Gastrocnemius medialis (tissue), 4 donors: ENCODE measurements around the gene COBL.

ENCODE experiments used
- CTCF ChIP-seq, 5 experiments: fragments of 450-650 bp in 3 of 5; fragments of 200-600 bp in 2 of 5; sonication (generic) in 2 of 5; IDR thresholded peaks in 4 of 5; conservative IDR thresholded peaks in 1 of 5; 1 replicate in 4 of 5; 2 replicates in 1 of 5; pipeline ENCODE4 v1.5.1; 2016 to 2019; ENCODE audit warnings: antibody characterized with exemption in 5 of 5, mild to moderate bottlenecking in 3 of 5, moderate library complexity in 3 of 5
- POLR2A ChIP-seq, 2 donors: fragments of 450-650 bp; IDR thresholded peaks; one replicate each; pipeline ENCODE4 v1.6.1; 2017; ENCODE audit warnings: antibody characterized with exemption in 2 of 2, mild to moderate bottlenecking in 2 of 2, moderate library complexity in 2 of 2

DNA sequence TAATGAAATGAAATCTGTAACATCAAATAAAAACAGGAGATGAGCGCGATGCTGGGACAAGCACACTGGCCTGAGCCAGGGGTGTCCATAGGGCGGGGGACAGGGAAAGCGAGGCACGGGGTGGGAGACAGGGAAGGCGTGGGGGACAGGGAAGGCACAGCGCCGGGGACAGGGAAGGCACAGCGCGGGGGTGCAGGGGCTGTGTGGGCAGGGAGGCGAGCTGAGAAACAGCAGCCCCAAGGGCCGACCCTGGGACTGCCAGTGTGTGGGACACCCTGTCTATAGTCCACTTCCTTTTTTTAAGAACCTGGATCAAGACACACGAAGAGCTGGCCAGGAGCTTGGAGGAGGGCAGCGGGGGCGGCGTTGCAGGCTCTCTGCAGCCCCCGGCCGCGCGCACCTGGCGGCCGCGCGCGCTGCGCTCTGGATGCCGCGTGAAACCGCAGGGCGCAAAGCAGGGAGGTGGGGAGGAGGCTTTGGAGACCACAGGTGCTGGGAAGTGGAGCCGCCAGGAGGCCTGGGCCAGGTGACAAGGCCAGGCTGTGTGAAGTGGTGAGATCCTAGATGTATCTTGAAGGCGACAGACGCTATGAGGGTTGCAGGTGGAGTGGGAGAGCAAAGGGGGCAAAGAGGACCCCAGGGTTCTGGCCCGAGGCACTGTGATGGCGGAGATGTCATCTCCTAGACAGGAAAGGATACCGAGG, 157.7 kb downstream of the COBL start:
- TF ChIP-seq CTCF (IDR thresholded peaks at IDR 0.05 in 4 of 5, conservative IDR thresholded peaks at IDR 0.05 in 1 of 5) = no peak
- no peak for TF ChIP-seq POLR2A (IDR thresholded peaks at IDR 0.05)
